NCI-H128 (cell line): ENCODE results near the gene KLRG1.

ENCODE experiments used
- DNase-seq: peaks from one replicate; lab custom pipeline; 2025; ENCODE audit not compliant: unreplicated experiment; lab: John Stamatoyannopoulos, UW

Gene KLRG1

GRCh38 chr12:8985213-8985754 is 4.1 kb upstream of the KLRG1 start:
- DNase-seq: no peak

- DNase-seq: no peak
These were observed 2.2 kb upstream of the KLRG1 start for GRCh38 chr12:8987163-8987562.

DNA sequence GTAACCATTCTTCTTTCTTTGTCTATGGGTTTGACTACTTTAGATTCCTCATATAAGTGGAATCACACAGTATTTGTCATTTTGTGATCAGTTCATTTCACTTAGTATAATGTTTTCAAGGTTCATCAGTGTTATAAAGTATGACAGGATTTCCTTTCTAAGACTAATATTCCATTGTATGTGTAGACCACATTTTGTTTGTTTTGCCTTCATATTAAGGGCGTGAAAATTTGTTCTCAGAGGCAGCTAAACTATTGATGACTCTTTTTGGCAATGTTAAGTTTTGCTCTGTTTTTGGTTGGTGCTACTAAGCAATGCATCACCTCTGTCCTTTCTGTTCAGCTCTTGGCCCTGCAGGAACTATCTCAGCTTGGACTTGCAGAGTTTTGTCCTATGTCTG is 1.7 kb upstream of the KLRG1 start:
- no peak for DNase-seq

DNA sequence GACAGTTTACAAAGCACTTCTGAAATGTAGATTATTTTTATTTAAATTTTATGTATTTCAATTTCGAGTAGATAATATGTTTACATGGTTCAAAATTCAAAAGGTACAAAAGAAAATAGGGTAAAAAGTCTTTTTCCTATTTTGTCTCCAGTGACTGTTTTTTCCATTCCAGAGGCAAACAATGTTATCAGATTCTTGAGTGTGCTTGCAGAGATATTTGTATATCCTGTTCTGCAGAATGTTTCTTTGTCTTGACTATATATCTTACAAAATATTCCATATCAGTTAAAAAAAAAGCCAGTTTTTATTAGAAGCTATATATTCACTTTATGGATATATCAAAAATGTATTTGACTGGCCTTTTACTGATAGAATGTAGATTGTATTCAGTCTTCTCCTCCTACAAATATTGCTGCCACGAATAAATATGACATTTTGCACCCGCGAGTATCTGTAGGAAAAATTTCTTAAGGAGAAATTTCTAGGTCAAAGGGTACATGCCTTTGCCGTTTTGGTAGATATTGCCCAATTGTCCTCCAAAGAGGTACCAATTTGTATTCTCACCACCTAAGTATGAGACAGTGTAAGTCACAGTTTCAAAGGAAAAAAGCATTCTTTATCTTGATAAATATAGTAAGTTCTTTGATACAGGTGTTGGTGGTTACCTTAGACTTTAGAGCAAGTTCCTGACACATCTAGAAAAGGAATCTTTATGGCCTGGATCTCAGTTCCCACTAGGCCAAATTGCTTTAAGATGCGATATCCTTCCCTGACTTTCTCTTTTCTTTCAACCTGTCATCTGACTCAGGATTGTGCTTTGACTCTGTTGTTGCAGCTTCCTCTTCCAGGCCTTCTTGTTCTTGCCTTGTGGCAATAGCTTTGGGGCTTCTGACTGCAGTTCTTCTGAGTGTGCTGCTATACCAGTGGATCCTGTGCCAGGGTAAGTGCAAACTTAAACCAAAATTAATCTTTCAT is 2.3 kb downstream of the KLRG1 start:
- no peak for DNase-seq

GRCh38 chr12:8993827-8994226 is 4.5 kb downstream of the KLRG1 start:
- no peak for DNase-seq

DNA sequence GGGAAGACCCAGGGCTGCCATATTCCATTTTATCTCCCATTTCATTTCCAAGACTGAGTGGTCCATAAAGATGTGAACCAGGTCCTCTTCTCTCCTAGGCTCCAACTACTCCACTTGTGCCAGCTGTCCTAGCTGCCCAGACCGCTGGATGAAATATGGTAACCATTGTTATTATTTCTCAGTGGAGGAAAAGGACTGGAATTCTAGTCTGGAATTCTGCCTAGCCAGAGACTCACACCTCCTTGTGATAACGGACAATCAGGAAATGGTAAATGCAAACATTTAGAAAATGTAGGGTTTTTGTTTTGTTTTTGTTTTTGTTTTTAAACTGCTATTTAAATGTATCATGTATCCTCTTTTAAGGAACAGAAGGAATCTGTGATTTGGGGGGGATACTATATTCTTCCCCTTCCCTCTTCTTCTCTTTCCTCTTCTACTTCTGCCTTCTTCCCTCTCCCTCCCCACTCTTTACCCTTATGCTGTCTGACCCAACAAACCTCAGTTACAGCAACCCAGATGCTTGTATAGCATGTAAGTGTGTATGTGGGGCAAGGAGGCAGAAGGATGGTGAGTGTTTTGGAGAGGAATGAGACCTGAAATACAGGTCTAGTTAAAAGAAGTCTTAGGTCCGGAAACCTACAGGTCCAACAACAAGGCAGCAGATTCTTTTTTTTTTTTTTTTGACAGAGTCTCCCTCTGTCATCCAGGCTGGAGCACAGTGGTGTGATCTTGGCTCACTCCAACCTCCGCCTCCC is 5.9 kb downstream of the KLRG1 start:
- DNase-seq: no peak

DNA sequence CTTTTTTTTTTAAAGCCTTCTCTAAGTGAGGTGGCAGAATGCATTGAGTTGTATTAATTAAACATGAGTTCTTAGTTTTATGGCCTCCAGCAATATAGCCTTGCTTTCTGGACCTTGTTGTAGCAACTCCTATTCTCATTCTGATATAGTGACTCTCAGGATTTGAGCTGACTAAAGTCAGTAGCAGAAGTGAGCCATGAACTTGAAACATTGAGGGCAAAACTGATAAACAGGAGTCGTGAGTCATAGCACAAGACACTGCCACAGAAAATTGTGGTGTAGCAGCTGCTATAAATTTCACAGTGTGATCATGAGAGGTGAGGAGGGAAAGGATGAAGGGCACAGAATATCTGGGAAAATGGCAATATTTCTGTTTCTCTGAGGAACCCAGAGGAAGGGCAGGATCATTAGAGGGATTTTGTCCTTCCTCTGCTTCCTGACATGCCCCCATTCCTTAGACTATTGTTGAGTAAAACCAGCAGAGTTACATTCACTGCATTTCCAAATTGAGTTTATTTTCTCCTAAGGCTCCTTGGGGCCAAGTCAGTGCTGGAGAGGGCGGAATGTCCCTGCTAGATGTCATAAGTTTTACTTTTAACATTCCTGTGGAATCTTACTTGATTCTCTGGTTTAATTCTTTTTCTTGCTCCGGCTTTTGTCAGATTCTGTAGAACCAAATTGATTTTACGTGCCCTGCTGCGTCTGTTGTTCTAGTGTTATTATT is 7.5 kb downstream of the KLRG1 start:
- DNase-seq: no peak

- no peak for DNase-seq
These were observed 11.9 kb downstream of the KLRG1 start for GRCh38 chr12:9001233-9001632.

GRCh38 chr12:9002335-9002734 is 13.0 kb downstream of the KLRG1 start:
- no peak for DNase-seq

DNA sequence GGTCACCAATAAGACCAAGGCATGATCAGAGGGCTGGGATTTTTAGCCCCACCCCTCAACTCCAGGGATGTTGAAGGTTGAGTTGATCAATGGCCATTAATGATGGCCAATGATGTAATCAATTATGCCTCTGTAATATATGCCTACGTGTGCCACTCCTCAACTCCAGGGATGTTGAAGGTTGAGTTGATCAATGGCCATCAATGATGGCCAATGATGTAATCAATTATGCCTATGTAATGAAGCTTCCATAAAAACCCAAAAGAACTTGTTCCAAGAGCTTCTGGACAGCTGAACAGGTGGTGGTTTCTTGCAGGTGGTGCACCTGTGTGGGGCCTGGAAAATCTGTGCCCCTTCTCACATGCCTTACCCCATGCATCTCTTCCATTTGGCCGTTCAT is 33.2 kb downstream of the KLRG1 start:
- DNase-seq: no peak

GRCh38 chr12:9024512-9024911 is 35.2 kb downstream of the KLRG1 start:
- DNase-seq: no peak

DNA sequence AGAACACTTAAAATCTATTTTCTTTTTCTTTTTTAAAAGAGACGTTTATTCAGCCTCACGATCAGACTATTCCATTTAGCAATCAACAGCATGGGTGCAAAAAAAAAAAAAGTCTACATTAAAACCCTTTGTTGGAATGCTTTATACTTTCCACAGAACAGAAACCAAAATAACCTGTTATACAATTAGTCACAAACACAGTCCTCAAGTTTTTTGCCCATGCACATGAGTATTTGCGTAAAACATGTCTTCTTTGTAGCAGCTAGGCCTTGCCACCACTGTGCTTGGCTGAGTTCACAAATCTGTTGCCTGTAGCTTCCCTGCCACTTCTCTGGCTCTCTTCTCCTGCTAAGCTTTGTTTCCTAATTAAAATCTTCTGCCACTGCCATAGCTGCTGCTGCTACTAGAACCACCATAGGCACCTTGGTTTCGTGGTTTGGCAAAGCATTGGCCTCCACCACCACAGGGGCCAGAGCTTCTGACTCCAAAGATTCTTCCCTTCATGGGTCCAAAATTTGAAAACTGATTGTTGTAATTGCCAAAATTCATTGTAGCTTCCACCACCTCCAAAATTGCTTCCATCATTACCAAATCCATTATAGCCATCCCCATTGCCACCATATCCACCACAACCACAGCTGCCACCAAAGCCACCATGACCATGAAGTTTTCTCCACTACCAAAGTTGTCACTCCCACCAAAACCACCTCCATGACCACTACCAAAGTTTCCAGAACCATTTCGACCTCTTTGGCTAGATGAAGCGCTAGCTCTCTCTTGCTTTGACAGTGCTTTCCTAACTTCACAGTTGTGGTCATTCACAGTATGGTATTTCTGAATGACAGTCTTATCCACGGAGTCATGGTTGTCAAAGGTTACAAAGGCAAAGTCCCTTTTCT is 38.1 kb downstream of the KLRG1 start:
- no peak for DNase-seq

DNA sequence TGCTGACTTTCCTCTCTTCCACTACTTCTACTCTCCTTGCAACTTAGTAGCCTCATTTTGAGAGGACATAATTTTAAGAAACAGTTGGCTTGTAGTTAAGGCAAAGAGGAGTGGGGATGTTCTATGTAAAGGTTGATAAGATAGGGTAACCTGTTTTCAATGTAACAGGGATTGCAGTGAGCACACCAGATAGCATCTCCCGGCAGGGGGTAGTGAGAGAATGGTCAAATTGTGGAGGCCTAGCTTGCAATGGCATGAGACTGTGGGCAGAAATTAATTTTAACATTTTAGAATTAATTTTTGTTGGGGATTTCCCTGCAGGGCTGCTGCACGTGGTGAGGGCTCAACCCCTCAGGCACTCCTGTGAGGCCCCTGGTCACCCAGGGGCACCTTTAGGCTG is 41.4 kb downstream of the KLRG1 start:
- DNase-seq: no peak

DNA sequence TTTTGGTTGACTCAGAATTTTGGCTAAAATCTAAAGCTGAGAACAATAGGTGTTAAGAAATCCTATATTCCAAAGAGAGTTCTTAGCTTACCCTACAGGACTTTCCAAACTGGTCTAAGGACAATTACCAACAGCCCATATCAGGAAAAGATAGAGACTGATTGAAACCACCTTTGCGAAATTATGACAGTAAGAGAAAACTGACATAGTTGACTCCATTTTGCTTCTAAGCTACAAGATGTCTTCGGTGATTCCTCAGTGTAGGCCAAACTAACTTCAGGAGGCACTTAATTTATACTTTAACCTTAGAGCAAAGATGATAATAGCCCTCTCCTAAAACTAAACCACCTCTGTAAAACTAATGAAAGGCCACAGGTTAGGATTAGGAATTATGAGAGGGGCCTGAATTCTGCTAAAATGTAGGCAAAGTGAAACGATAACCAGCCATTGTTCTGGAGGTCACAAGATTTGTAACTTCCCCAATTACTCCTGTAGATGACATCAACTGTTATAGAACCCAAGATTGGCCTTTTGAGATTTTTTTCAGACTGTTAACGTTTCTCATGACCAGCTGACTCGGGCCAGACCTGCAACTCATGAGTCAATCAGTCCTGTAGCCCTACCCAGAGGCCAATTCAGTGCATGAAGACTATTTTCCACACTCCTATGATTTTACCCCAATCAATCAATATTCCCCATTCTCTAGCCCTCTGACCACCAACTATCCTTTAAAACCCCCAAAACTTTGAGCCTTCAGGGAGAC is 43.0 kb downstream of the KLRG1 start:
- no peak for DNase-seq

DNA sequence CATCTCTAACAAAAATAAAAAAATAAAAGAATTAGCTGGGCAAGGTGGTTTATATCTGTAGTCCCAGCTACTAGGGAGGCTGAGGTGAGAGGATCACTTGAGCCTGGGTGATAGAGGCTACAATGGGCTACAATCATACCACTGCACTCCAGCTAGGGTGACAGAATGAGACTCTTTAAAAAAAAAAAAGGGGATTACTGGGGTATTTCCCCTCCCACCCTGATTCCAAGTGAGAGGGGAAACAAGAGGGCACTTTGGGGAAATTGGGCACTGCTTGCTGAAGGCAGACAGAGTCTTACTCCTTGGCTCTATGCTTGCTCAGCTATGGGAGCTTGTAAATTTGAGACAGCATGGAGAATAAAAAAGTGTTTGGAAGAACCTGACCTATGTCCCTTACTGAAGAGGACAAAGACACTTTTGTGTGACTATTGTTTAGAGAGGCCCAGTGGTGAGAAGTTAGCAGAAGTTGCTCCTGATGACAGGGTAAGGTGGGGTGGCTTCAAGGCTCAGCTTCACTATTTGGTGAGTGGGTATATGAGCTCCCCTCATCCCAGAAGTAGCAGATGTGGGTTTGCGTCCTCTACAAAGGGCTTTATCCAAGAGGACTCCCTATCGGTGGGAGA is 44.0 kb downstream of the KLRG1 start:
- no peak for DNase-seq

DNA sequence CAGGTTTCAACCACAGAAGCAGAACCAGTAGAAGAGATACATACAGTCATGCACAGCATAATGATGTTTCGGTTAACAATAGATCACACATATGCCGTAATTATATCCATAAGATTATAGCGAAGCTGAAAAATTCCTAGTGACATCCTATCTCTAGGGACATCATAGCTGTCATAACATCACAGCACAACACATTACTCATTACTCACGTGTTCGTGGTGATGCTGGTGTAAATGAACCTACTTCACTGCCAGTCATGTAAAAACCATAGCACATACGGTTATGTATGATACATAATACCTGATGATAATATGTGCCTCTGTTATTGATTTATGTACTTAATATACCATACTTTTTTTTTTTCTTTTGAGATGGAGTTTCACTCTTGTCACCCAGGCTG is 44.7 kb downstream of the KLRG1 start:
- no peak for DNase-seq

DNA sequence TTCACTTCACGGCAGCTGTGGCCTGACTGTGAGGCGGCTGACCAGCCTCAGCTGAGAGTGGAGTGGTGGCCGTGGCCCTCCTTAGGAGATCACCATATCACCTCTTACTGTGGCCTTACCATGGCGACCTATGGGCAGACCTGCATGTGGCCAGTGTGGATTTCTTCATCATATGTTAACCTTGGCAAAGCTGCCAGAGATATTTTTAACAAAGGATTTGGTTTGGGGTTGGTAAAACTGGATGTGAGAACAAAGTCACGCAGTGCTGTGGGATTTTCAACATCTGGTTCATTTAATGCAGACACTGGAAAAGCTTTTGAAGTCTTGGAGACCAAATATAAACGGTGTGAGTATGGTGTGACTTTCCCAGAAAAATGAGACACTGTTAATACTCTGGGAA is 46.9 kb downstream of the KLRG1 start:
- DNase-seq: no peak

GRCh38 chr12:9037431-9037830 is 48.1 kb downstream of the KLRG1 start:
- no peak for DNase-seq

GRCh38 chr12:9039397-9039977 is 50.1 kb downstream of the KLRG1 start:
- DNase-seq: peak; percentile 24
